Measurements from ENCODE around the gene MYO16.
"Not testable (repeated sequence)": the region's sequence is repeated elsewhere in the genome, so short reads cannot be mapped to it uniquely, and the experiment has no call there.

MYO16 gene

GRCh38 chr13:109211616-109212015, 582.2 kb downstream of the MYO16 start:
- DNase-seq: no peak

- no peak for DNase-seq
Measured at GRCh38 chr13:109212650-109213049, 583.2 kb downstream of the MYO16 start.

- DNase-seq: no peak
Measured at GRCh38 chr13:109213714-109214113, 584.3 kb downstream of the MYO16 start.

DNA sequence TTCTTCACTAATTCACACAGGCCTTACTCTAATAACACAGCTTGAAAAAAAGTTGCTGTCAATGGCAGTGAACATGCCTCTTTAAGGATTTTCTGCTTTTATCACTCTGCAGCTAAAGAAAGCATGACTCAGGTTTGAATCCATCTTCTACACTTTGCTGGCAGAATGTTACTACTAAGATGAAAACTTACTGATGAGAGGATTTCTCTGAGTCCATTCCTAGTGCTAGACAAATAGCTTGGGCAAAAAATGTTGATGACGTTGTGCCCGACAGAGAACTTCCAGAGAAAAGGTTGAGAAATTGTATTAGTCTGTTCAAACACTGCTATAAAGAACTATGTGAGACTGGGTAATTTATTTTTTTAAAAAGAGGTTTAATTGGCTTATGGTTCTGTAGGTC, 585.0 kb downstream of the MYO16 start:
- DNase-seq: no peak

GRCh38 chr13:109215377-109215776, 586.0 kb downstream of the MYO16 start:
- DNase-seq: no peak

DNA sequence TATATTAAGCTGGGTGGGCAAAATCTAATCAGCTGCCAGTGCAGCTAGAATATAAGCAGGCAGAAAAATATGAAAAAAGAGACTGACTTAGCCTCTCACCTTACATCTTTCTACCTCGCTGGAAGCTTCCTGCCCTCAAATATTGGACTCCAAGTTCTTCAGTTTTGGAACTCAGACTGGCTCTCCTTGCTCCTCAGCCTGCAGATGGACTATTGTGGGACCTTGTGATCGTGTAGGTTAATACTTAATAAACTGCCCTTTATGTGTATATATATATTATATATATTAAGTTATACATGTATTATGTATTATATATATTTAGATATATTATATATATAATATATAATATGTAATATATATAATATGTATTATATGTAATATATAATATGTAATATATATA, 588.1 kb downstream of the MYO16 start:
- DNase-seq: not testable (repeated sequence)

- DNase-seq: no peak
Measured at GRCh38 chr13:109220631-109221030, 591.2 kb downstream of the MYO16 start.

GRCh38 chr13:109224033-109224432, 594.6 kb downstream of the MYO16 start:
- DNase-seq: no peak

DNA sequence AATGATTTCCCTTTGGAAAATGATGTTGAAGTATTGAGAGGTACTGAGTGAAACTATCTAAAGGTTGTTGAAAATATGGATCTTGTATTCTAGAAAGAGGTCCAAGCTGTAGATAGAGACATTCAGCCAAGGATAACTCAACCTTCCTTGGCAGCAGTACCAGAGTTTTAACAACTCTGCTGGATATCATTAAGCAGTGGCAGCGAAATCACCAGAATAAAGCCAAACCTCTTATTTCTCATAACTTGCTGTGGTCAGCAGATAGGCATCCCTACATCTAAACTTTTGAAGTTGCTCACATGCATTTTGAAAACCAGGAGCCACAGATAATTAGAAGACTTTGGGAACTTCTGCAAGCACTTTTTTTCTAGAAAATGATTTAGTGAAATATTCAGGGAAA, 597.2 kb downstream of the MYO16 start:
- DNase-seq: no peak

- DNase-seq: no peak
Measured at GRCh38 chr13:109227344-109227940, 598.0 kb downstream of the MYO16 start.

DNA sequence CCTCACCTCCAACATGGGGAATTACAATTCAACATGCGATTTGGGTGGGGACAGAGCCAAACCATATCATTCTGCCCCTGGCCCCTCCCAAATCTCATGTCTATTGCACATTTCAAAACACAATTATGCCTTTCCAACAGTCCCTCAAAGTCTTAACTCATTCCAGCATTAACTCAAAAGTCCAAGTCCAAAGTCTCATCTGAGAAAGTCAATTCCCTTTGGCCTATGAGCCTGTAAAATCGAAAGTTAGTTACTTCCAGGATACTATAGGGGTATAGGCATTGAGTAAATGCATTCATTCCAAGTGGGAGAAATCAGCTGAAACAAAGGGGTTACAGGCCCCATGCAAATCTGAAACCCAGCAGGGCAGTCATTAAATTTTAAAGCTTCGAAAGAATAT, 598.8 kb downstream of the MYO16 start:
- DNase-seq: no peak

DNA sequence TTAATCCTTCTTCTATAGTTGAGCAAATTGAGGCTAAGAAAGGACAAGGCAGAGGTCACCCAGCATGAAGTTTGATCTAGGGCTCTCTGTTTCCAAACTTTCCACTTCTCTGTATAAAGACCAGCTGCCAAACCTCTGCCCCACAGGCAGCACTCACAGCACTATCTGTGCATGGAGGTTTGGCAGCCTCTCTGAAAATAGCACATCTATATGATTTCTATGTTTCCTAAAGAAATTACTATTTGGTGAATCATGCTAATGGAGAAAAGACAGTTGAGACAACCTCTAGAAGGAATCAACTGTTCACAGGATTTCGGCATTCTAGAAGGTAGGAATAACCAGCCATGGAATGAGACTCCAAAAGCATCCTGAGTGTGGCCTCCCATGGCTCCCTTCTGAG, 602.5 kb downstream of the MYO16 start:
- no peak for DNase-seq

DNA sequence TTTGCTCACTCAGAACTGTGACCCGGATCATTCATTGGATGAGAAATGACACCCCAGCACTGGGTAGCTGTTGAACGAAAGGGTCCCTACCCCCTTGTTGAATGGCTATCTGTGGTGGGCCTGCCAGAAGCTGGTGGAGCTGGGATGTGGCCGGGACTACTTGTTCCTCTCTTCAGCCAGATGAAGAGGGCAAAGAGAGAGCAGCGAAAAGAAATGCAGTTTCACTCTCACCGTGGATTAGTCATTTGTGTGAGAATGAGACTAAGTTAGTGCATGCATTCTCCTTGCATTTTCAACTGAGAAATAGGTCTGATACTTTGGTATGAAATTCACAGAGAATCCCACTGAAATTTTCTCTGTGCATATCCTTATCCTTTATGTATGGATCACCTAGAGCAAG, 603.9 kb downstream of the MYO16 start:
- no peak for DNase-seq

GRCh38 chr13:109235901-109236300, 606.5 kb downstream of the MYO16 start:
- no peak for DNase-seq

GRCh38 chr13:109241160-109241559, 611.7 kb downstream of the MYO16 start:
- no peak for DNase-seq

GRCh38 chr13:109243311-109243951, 614.0 kb downstream of the MYO16 start:
- peak; percentile 27 for DNase-seq

- no peak for DNase-seq
Measured at GRCh38 chr13:109244566-109244965, 615.2 kb downstream of the MYO16 start.

DNA sequence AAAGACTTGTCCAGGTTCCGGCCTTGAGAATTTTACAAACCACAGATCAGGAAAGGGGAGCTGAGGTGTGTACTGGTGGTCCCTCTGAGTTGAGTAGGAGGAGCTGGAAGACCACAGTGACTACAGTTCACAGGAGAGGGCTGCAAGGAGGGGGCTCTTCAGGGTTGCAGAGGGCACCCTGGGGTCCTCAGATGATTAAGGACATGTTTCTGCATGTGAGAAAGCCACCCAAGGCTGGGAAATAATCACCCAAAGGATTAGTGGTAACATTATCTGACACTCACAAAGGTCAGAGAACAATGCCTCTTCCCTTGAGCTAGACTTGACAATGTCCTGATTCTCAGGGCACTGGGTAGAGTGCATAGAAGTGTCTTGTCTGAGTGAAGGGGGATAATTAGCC, 616.6 kb downstream of the MYO16 start:
- no peak for DNase-seq

- DNase-seq: no peak
Measured at GRCh38 chr13:109249780-109250528, 620.5 kb downstream of the MYO16 start.

GRCh38 chr13:109251956-109252355, 622.5 kb downstream of the MYO16 start:
- DNase-seq: no peak

DNA sequence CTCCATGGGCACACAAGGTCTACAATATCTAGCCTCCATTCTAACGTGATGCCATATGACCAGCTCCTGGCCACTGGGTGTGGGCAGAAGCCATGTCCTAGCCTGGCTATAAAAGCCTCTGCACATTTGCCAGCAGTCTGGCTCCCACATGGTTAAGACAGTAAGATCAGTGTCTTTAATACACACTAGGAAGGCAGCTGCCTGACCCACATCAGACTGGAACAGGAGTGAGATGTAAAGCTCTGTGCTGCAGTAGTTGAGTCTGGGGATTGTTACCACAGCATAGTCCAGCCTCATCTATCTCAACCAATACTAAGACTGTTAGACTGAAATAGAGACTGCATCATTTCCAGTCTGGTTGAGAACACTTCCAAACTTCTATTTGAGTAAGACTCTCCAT, 623.9 kb downstream of the MYO16 start:
- DNase-seq: no peak

GRCh38 chr13:109254274-109254673, 624.9 kb downstream of the MYO16 start:
- DNase-seq: no peak

- DNase-seq: no peak
Measured at GRCh38 chr13:109255141-109255856, 625.9 kb downstream of the MYO16 start.
